Stimulated activated naive CD4-positive, alpha-beta T cell (primary cell): ENCODE results near the gene U2SURP.
A peak's percentile ranks its signal among the peaks of the same experiment; 100 is the strongest.
"Not testable (repeated sequence)": the region's sequence is repeated elsewhere in the genome, so short reads cannot be mapped to it uniquely, and the experiment has no call there.

Experiments
- DNase-seq, 6 experiments: peaks; one replicate each; lab custom pipeline; 2025; lab: John Stamatoyannopoulos, UW

The U2SURP gene

GRCh38 chr3:143014921-143015320 is 13.6 kb downstream of the U2SURP start:
- DNase-seq = no peak

- peak in 2 of 6 experiments; percentile 2 to 4 for DNase-seq
These were observed 15.1 kb downstream of the U2SURP start for GRCh38 chr3:143016321-143016972.

- DNase-seq = no peak
These were observed 23.1 kb downstream of the U2SURP start for GRCh38 chr3:143024351-143024960.

- no peak for DNase-seq
These were observed 30.0 kb downstream of the U2SURP start for GRCh38 chr3:143031327-143031726.

GRCh38 chr3:143031796-143032387 is 30.5 kb downstream of the U2SURP start:
- not testable (repeated sequence) for DNase-seq

- DNase-seq = no peak
These were observed 34.3 kb downstream of the U2SURP start for GRCh38 chr3:143035466-143036211.

GRCh38 chr3:143036557-143036956 is 35.2 kb downstream of the U2SURP start:
- no peak for DNase-seq

GRCh38 chr3:143037867-143038266 is 36.5 kb downstream of the U2SURP start:
- no peak for DNase-seq

- DNase-seq = no peak
These were observed 39.0 kb downstream of the U2SURP start for GRCh38 chr3:143040261-143040879.

GRCh38 chr3:143041903-143042302 is 40.5 kb downstream of the U2SURP start:
- DNase-seq = no peak

GRCh38 chr3:143045639-143046038 is 44.3 kb downstream of the U2SURP start:
- no peak for DNase-seq

- DNase-seq = not testable (repeated sequence)
These were observed 44.7 kb downstream of the U2SURP start for GRCh38 chr3:143046075-143046474.

- no peak for DNase-seq
These were observed 52.6 kb downstream of the U2SURP start for GRCh38 chr3:143054011-143054410.

- no peak for DNase-seq
These were observed 55.0 kb downstream of the U2SURP start for GRCh38 chr3:143056372-143056771.

- no peak for DNase-seq
These were observed 59.5 kb downstream of the U2SURP start for GRCh38 chr3:143060906-143061305.

- DNase-seq = no peak
These were observed 61.6 kb downstream of the U2SURP start for GRCh38 chr3:143063018-143063417.

- DNase-seq = no peak
These were observed 63.4 kb downstream of the U2SURP start for GRCh38 chr3:143064777-143065176.

GRCh38 chr3:143065364-143065763 is 64.0 kb downstream of the U2SURP start:
- DNase-seq = no peak

- DNase-seq = no peak
These were observed 64.7 kb downstream of the U2SURP start for GRCh38 chr3:143066033-143066432.

- DNase-seq = no peak
These were observed 65.8 kb downstream of the U2SURP start for GRCh38 chr3:143067201-143067600.

- DNase-seq = no peak
These were observed 66.7 kb downstream of the U2SURP start for GRCh38 chr3:143068059-143068458.

GRCh38 chr3:143070977-143071551 is 69.7 kb downstream of the U2SURP start:
- DNase-seq = no peak
